ENCODE measurements around the gene COX8C.

- TF ChIP-seq POLR2A (IDR thresholded peaks at IDR 0.05) (no peak), CTCF (IDR thresholded peaks at IDR 0.05) (no peak)
Observed at GRCh38 chr14:93309427-93309966, 37.5 kb upstream of the COX8C start.

Data from stomach (tissue), 4 donors.